ENCODE results near the gene ARAP3.
"Not testable (repeated sequence)": the region's sequence is repeated elsewhere in the genome, so short reads cannot be mapped to it uniquely, and the experiment has no call there.

ARAP3 gene

GRCh38 chr5:141637767-141638419 lies 44.1 kb downstream of the ARAP3 start:
- DNase-seq, result peak; percentile 26 to 54

DNA sequence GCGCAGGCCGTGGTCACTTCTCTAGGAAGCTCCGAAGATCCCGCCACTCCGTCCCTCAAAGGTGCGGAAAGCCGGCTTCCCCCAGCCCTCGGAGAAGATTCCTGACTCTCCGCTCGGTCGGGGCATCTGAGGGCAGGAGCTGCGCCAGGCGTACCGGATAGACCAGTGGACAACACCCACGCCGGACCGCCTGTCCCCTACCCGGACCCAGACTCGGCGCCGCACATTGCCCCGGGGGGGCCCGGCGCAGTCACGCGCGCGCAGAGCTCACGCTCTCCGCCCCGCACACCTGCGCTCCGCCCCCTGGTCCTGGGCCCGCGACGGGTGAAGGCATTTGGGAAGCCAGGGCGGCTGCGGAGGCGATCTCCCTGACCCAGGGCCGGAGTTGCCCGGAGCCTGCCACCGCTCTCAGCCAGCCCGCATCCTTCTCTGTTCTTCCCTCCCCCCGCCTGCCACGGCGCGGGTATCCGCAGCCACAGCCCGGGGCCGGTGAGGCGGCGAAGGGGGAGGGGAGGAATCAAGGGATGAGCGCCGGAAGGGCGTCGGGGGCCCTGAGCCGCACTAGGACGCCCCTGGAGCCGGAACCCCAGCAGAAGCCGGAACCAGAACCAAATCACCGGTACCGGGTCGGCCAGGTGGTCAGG lies 44.8 kb downstream of the ARAP3 start:
- DNase-seq, result peak in 1 of 2 experiments; percentile 20

DNA sequence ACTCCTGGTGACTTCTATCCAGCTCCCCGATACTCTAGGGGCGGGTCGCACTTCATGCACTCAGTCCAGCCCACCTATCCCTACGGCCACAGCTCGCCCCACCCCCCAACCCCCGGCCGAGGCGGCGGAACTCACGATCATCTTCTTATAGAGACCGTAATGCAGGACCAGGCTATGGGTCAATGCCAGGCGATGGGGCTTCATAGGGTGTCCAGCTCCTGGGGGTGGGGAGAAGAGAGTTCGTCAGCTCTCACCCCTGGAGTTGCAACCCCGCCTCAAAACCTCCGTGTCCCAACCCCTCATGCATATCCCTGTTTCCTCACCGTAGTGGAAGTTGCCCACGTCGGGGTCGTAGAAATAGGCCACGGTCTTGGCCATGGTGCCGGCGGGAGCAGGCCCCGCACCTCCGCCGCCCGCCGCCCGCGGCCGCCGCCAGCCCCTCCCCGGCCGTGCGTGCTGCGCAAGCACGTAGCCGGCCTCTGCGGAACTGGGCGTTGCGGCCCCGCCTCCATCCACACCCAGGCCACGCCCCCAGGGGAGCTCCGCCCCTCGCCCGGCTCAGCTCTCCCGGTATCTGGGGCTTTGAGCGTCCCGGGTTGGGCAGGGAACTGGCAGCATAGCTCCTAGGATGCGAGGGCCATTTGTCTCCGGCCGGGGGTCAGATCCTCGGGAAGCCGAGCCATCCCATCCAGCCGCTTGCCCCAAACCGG lies 45.5 kb downstream of the ARAP3 start, which contains the start of the genes HDAC3 and RELL2:
TSS of gene HDAC3 (minus strand) at position 437 of the 710 bp plus-strand sequence. CDS start at position 378, 59 bp downstream.
TSS of gene RELL2 (plus strand) at position 585 of the 710 bp plus-strand sequence. CDS start 1,229 bp downstream, outside the sequence.
- DNase-seq, result peak; percentile 62 to 86

DNA sequence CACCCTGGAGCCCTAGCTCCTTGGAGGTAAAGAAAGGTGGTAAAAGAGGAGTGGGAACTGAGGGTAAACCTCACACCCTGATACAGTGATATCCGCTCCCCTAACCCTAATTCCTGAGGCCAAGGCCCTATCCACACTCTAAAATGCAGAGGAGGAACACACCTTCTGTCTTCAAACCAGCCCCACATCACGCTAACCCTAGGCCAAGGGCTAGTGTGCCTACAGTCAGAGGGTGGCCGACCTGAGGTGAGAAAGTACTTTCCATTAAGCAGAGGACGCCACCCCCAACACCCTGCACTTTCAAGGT lies 46.0 kb downstream of the ARAP3 start:
- no peak for DNase-seq

DNA sequence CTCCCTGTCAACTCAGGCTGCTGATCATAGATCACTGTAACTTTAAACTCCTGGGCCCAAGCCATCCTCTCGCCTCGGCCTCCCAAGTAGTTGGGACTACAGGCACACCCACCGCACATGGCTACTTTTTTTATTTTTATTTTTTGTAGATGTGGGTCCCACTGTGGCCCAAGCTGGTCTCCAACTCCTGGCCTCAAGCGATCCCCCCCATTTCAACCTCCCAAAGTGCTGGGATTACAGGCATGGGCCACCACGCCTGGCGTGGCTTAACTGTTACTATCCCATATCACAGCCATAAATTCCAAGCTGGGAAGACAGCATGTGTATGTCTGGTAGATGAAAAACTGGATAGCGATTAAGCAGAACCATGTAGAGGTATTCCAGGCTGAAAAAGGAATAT lies 46.4 kb downstream of the ARAP3 start:
- no peak for DNase-seq

DNA sequence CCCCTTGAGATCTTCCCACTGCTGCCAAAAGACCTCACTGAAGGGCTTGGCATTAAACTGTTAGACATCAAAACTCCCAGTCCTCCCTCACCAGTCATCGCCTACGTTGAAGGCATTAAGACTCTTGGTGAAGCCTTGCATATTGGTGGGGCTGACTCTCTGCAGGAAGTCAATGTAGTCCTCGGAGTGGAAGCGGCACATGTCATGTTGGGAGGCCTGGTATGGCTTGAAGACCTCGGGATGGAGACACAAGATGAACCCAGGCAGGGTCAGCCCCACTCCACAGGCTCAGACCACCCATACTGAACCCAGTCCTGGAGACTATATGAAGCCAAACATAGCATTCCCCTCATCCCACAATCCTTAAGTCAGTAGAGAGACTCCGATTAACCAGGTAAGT lies 47.3 kb downstream of the ARAP3 start:
- no peak for DNase-seq

DNA sequence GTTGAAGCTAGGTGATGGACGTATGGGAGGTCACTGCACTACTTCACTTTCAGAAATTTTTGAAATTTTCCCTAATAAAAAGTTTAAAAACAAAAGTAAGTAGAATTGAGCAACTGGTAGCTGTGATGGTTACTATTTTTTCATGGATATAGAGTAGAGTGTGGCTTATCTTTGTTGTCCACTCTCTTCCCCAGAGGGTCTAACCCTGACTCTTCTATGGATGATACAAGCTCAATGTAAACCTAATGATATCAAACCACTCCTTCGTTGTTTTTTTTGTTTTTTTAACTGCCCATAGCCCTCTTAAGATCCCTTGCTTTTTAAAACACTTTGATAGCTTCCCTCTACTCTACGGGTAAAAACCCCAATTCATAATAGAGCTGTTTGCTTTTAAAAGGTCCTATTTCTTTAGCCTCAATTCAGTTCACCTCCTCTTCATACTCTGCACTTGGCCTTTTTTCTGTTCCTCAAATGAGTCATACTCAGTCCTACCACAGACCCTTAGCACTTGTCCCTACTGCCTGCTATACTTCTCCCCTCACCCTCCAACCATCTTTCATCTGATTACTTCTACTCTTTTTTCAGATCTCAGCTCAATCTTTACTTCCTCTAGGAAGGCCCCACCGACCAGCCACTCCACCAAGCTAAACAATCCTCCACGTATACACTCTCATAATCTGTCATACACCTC lies 48.0 kb downstream of the ARAP3 start:
- DNase-seq, result no peak

DNA sequence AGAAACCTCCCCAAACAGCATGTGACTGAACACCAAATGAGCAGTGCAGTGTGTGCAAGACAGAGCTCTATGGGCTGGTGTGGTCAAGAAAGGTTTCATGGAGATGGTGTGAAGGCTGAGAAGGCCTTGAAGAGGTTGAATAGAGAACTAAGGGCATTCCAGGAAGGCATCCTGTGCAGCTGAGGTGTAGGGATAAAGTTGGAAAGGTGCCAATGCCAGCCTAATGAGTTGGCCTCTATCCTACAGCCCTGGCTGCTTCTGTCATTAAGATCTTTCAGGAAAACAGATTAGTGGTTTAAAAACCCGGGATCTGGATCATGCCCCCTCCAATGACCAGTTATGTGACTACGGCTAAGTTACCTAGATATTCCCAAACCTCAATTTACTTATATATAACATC lies 49.4 kb downstream of the ARAP3 start:
- no peak for DNase-seq

- no peak for DNase-seq
Observed at GRCh38 chr5:141630570-141631140, 51.4 kb downstream of the ARAP3 start.

DNA sequence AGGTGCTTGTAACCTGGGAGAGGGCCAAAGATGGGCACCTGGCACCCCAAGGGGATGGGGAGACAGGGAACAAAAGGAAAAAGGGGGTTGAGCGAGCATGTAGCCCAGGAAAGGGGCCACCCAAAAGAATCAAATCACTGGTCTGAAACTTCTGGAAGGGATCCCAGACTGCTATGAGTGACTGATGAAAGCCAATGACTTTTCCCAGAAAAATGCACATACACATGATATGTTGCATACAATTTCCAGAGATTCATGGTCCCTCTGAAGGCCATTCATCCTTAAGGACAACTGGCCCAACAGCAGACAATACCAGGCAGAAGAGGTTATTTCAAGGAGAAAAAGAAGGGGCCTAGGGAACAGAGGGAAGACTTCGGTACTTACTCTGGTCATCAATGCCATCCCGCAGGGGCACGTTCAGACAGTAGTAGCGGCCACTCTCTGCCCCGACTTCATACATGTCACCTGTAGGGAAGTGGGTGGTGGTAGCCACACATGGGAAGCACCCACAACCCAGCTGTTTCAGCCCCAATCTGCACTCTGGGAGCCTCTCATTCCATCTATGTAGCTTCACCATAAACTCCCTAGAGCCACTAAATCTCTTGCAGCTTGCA lies 53.7 kb downstream of the ARAP3 start:
- DNase-seq, result no peak

DNA sequence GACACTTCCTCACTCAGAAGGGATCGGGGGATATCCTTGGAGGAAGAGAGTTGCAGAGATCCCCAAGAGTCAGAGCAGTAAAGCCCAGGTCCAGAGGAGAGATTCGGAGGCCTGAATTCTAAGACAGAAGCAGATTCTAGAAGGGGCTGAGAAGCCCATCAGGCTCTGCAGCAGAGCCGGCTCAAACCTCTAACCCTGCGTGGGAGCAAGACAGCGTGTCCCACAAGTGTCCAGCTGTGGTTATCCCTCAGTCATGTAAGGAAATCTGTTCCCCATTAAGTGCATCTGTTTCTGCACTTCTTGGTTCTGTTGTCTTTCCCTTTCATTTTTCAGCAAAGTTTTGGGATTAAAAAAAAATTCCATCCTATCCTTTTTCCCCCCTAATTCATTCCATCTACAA lies 58.4 kb downstream of the ARAP3 start:
- no peak for DNase-seq

DNA sequence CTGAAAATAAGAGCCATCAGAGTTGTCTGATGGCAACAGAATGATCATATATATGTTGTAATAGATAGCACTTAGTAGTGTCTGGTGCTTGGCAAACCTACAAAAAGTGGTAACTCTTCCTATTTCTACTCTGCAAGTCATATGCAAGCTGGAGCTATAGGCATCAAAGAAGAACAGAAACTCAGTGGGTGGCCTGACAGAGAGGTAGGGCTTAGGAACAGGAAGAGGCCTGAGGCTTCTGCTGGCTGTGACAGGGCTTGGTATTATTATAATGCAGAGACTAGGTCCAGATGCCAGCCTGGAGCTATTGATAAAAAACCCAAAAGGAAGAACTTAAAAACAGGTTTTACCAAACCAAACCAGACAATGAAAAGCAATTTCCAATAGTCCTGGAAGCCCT lies 58.8 kb downstream of the ARAP3 start:
- no peak for DNase-seq

GRCh38 chr5:141618804-141619554 lies 63.1 kb downstream of the ARAP3 start, which contains the start of gene DIAPH1:
Gene DIAPH1, minus strand, starts transcription at chr5:141619000. Its CDS starts 86 bp downstream, at chr5:141618914.
- peak; percentile 93 to 95 for DNase-seq

DNA sequence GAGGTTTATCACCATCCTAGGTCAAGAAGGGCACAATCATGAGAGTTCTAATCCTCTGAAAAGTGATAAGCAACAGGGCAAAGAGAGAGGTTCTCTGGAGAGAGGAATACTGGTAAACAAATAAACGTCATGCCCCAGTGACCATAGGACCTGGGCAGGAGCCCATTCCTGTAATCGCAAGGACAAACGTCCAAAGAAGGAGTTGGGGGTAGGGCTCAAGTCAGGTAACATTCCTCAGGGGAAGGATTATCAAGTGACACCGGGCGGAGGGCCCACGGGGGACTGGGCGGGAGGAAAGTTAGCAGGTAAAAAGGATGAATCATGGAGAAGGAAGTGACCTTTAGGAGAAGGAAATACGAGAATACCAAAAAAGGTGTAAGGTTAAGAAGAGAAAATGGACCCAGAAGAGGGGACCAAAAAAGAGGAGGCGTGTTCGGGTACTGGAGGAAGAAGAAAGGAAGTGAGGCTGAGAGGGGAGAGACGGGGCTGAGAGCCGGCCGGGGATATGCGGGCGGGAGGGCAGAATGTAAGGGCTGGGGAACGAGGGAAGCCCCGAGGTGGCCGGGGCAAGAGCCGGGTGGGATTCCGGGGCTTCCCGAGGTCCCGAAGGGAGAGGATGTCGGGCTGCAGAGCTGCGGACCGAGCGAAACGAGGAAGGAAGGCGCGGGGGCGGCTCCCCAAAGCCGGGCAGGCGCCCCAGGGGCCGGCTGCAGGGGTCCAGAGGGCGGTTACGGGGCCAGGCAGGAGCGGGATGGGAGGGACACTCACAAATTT lies 63.8 kb downstream of the ARAP3 start:
- peak in 1 of 2 experiments; percentile 50 for DNase-seq

DNA sequence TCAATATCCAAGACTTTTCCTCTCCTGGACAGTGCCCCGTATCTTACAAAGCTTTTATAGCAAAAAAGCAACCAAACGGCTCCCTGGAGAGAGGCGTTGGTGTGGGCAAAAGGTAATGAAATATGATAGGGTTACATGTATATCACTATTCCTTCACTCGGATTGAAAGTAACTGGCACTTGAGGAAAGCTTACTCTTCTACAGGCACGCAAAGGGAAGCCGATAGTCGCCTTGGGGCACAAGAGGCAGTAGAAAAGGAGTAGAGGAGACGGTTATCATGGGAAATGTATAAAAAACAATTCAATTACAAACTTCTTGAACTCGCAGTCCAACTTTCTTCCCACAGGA lies 64.4 kb downstream of the ARAP3 start:
- no peak for DNase-seq

DNA sequence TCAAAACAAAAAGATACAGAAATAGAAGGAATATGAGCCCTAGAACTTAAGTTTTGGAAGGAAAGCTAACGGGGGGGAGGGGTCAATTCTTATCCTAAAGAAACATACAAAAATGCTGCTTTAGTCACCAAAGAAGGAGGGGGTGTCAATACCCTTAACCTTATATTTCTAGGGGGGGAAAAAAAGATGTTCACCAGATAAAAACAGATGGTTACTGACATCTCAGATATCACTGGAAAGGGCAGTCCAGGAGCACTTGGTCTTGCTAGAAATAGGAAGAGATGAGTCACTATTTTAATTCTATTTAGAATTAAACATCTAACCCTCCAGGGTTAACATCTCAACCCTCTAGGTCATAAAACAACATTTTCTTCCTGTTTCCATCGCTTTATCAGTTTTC lies 64.9 kb downstream of the ARAP3 start:
- no peak for DNase-seq

DNA sequence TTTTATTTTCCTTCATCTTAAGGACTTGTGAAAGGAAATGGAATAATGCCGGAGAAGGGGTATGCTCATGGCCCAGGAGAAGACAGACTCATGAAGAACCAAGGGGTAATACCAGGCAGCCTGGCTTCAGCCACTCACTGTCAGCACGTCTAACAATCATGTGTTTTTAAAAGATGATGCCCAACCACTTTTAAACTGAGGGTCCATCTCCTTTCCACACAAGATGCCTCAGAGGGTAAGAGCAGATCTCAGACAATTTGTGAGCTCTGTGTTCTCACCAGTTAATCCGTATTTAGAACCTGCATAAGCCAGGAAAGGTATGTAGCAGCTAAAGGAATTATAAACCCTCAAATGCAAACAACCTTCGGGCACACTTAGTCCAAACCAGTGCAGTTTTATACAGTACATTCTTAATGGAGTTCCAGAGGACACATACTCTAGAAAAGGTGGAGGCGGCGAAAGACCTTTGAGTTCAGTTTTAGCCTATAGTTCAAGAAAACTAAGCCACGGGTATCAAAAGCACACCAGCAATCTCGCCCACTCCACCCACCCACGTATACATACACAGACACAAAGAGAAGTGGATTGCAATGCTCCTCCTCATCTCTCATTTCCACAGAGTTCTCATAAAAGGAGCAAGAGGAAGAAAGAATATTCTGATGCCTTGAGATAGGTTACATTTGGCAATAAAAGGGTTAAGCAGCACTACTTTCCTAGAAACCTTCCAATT lies 65.9 kb downstream of the ARAP3 start:
- no peak for DNase-seq

- no peak for DNase-seq
Observed at GRCh38 chr5:141613344-141613743, 68.7 kb downstream of the ARAP3 start.

DNA sequence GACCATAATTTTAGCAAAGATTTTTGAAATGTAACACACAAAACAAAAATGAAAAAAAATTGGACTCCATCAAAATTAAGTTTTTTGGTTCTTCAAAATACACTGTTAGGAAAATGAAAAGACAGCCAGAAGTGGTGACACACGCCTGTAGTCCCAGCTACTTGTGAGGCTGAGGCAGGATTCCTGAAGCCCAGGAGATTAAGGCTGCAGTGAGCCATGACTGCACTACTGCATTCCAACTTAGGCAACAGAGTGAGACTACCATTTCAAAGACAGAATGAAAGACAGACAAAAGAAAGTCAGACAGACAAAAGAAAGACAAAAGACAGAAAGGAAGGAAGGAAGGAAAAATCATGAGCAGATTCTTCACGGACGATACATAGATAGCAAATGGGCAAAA lies 70.7 kb downstream of the ARAP3 start:
- no peak for DNase-seq

GRCh38 chr5:141609921-141610320 lies 72.1 kb downstream of the ARAP3 start:
- not testable (repeated sequence) for DNase-seq
